Measurements from ENCODE around the gene NCAM2. TPM values are rescaled to one million over a fixed set of nuclear protein-coding genes. Genes with fewer than 3 reads are reported as not detected.

NCAM2 gene
- total RNA-seq, 1 donor from 2014 or later: under 0.01 TPM

DNA sequence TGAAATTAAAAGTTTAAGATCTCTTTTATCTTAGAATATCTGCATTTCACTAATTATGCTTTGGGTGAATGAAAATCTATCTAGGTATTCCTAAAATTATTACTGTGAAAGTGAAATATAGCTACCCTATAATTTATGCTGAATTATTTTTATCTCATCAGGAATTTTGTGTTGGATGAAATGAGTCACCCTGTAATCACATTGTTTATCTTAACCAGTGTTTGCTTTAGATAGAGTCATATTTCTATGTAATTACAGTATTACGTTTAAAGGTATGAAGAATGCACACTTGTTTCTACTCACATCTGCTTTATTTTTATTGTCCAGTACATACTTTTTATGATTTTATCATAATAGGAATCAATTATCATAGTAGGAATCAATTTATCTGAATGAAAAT, 249.2 kb downstream of the NCAM2 start:
- Histone ChIP-seq H3K36me3 (ENCODE audit: control insufficient read depth, insufficient read depth, low read length) (no peaks in the 10 kb centered on the region), H3K4me3 (ENCODE audit: low read depth, low read length) (no peak overlapping the region), H3K27me3 (ENCODE audit: control insufficient read depth, insufficient read depth, low read length) (no peaks in the 10 kb centered on the region)
- TF ChIP-seq, protein P1, sequence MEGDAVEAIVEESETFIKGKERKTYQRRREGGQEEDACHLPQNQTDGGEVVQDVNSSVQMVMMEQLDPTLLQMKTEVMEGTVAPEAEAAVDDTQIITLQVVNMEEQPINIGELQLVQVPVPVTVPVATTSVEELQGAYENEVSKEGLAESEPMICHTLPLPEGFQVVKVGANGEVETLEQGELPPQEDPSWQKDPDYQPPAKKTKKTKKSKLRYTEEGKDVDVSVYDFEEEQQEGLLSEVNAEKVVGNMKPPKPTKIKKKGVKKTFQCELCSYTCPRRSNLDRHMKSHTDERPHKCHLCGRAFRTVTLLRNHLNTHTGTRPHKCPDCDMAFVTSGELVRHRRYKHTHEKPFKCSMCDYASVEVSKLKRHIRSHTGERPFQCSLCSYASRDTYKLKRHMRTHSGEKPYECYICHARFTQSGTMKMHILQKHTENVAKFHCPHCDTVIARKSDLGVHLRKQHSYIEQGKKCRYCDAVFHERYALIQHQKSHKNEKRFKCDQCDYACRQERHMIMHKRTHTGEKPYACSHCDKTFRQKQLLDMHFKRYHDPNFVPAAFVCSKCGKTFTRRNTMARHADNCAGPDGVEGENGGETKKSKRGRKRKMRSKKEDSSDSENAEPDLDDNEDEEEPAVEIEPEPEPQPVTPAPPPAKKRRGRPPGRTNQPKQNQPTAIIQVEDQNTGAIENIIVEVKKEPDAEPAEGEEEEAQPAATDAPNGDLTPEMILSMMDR (IDR thresholded peaks at IDR 0.05; ENCODE audit: insufficient read depth, low read length, poor library complexity, severe bottlenecking): no peak
- no peak for DNase-seq (ENCODE audit: low read depth)

DNA sequence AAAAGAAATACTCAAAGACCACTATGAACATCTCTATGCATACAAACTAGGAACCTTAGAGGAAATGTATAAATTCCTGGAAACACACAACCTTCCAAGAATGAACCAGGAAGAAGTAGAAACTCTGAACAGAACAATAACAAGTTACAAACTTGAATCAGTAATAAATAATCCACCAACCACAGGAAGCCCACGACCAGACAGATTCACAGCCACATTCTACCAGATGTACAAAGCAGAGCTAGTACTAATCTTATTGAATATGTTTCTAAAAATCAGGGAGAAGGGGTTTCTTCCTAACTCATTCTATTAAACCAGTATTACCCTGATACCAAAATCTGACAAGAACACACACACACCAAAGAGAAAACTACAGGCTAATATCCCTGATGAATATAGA, 263.8 kb downstream of the NCAM2 start:
- no peak overlapping the region for H3K4me3 ChIP-seq (ENCODE audit: low read depth, low read length)
- H3K27me3 ChIP-seq (ENCODE audit: control insufficient read depth, insufficient read depth, low read length): no peaks in the 10 kb centered on the region
- DNase-seq (ENCODE audit: low read depth): no peak
- no peaks in the 10 kb centered on the region for H3K36me3 ChIP-seq (ENCODE audit: control insufficient read depth, insufficient read depth, low read length)
- TF ChIP-seq, protein P1 (IDR thresholded peaks at IDR 0.05; ENCODE audit: insufficient read depth, low read length, poor library complexity, severe bottlenecking): no peak

DNA sequence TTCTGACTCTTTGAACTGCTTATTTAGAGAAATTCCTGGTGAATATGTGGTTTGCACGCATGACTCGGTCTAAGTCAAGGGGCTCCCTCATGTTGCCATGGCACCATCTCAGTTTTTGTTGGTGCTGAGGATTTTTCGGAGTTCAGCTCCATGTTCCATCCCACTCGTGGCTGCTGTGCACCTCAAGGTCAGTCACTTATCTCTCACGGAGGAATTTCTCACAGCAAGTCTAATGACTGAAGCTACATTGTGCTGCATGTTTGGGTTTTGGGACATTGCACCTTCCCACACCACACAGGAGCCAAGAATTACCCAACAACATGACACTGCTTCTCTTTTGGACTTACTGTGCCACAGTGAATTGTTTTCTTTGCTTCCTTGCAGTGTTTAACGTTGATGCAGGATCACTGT, 269.9 kb downstream of the NCAM2 start:
- no peak for DNase-seq (ENCODE audit: low read depth)
- no peaks in the 10 kb centered on the region for H3K27me3 ChIP-seq (ENCODE audit: control insufficient read depth, insufficient read depth, low read length)
- TF ChIP-seq, protein P1 (IDR thresholded peaks at IDR 0.05; ENCODE audit: insufficient read depth, low read length, poor library complexity, severe bottlenecking): no peak

DNA sequence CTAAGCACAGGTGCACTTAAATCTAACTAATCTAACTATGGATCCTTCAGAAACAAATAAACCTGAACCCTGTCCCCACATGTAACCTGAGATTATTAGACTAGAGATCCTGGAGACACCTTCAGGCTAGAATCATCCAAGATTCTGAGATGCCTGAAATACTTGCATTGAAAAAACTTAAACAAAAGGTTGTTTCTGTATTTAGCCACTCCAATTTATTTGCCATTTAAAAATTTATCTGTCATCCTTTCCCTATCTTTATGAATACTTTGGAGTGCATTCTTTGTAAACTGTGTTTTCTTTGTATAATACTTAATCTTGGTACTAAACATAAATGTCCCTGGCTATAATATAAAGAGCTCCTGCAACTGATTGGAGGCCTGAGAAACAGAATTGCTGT, 270.7 kb downstream of the NCAM2 start:
- no peaks in the 10 kb centered on the region for H3K36me3 ChIP-seq (ENCODE audit: control insufficient read depth, insufficient read depth, low read length)
- TF ChIP-seq, protein P1 (IDR thresholded peaks at IDR 0.05; ENCODE audit: insufficient read depth, low read length, poor library complexity, severe bottlenecking): no peak
- no peak overlapping the region for H3K4me3 ChIP-seq (ENCODE audit: low read depth, low read length)
- DNase-seq (ENCODE audit: low read depth): no peak
- H3K27me3 ChIP-seq (ENCODE audit: control insufficient read depth, insufficient read depth, low read length): no peaks in the 10 kb centered on the region

More for the DNA sequence above, 269.9 kb downstream of the NCAM2 start:
- H3K4me3 ChIP-seq (ENCODE audit: low read depth, low read length): no peak overlapping the region
- no peaks in the 10 kb centered on the region for H3K36me3 ChIP-seq (ENCODE audit: control insufficient read depth, insufficient read depth, low read length)

DNA sequence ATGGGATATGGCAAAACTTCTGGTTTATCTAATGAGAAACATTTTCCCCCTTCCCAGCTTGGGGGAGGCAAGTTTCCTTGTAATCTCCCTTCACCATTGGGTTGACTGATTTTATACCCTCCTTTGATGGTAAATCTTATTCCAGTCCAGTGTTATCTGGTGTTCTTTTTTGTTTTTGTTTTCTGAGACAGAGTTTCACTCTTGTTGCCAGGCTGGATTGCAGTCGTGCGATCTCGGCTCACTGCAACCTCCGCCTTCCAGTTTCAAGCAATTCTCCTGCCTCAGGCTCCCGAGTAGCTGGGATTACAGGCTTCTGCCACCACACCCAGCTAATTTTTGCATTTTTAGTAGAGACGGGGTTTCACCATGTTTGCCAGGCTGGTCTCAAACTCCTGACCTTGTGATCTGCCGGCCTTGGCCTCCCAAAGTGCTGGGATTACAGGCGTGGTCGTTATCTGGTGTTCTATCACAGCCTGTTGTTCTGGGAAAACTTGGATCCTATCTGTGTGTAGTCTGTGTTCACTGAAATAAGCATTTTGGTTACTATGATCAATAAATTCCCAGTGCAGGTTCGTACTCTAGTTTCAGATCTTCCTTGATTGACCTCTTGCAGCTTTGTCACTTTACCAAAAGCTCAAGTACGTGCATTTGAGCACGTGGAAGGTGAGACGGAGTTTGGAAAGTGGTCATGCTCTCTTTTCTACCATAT, 281.1 kb downstream of the NCAM2 start:
- TF ChIP-seq, protein P1 (IDR thresholded peaks at IDR 0.05; ENCODE audit: insufficient read depth, low read length, poor library complexity, severe bottlenecking): no peak

DNA sequence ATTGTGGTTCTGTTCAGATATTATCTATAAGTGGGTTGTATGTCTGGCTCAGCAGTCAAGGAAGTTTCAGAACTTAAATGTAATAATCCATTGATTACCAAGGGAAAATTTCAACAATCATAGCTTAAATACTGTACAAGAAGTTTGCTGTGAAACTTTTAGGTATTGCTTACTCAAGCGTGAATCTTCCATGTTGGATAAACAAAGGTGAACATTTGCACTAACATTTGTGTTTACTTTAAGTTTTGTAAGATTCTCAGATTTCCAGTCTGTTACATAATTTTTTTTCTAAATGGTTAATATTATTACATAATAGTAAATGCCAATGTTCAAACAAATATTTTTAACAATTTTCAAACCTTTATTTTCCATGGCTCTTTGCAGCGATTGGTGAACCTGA, 285.6 kb downstream of the NCAM2 start:
- Histone ChIP-seq H3K36me3 (ENCODE audit: control insufficient read depth, insufficient read depth, low read length) (no peaks in the 10 kb centered on the region), H3K4me3 (ENCODE audit: low read depth, low read length) (no peak overlapping the region), H3K27me3 (ENCODE audit: control insufficient read depth, insufficient read depth, low read length) (no peaks in the 10 kb centered on the region)
- TF ChIP-seq, protein P1 (IDR thresholded peaks at IDR 0.05; ENCODE audit: insufficient read depth, low read length, poor library complexity, severe bottlenecking): no peak
- no peak for DNase-seq (ENCODE audit: low read depth)

More for the DNA sequence above, 281.1 kb downstream of the NCAM2 start:
- H3K4me3 ChIP-seq (ENCODE audit: low read depth, low read length): no peak overlapping the region
- no peak for DNase-seq (ENCODE audit: low read depth)
- no peaks in the 10 kb centered on the region for H3K36me3 ChIP-seq (ENCODE audit: control insufficient read depth, insufficient read depth, low read length)
- H3K27me3 ChIP-seq (ENCODE audit: control insufficient read depth, insufficient read depth, low read length): no peaks in the 10 kb centered on the region

Data from kidney epithelial cell (primary cell).